Measurements from ENCODE around the gene CLIC1.

CLIC1 gene

GRCh38 chr6:31737991-31738979 lies 2.0 kb upstream of the CLIC1 start:
- DNase-seq = peak; percentile 62

DNA sequence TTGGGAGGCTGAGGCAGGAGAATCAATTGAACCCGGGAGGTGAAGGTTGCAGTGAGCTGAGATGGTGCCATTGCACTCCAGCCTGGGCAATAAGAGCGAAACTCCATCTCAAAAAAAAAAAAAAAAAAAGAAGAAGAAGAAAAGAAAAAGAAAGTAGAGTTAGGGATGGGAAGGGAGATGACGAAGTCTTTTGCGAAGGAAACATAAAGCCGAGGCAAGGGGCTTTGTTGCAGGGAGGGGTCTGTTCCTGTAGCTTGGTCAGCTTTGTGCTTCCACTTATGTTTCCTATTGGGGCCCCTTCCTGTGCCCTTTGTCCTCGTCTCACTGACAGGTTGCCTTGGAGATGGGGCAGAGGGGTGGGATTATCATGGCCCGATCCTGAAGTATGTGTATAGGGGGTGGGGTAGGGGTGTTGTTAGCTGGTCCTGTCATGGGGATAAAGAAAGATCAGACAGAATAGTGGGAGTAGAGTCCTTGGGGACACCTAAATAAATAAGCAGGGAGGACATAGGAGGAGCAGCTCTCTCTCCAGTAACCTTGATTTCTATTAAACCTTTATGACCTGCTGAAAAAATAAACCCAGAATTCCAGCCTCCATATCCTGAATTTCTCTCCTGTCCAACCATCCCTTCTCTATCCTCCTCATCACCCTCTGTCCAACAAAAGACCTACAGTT lies 1.1 kb upstream of the CLIC1 start:
- no peak for DNase-seq

DNA sequence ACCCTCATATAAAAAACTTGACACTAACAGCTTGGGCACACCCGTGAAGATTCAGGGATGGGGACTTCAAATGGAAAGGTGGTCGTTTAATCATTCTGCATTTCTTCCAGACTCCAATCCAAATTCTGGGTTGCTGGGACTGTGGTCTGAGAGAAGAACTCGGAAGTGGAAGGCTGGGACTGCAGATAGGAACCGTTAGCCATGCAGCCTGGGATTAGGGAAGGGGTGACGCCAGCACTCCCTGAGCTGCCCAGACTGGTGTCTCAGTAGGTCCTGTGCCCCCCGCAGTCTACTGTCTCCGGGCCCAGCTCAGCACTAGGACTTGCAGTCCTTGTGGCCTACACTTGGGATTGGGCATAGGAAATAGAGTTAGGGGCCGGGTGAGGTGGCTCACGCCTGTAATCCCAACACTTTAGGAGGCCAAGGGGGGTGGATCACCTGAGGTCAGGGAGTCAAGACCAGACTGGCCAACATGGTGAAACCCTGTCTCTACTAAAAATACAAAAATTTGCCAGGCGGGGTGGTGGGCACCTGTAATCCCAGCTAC lies 511 bp upstream of the CLIC1 start:
- DNase-seq = no peak

- DNase-seq = peak; percentile 52
Measured at GRCh38 chr6:31734821-31735406, 1.4 kb downstream of the CLIC1 start.

DNA sequence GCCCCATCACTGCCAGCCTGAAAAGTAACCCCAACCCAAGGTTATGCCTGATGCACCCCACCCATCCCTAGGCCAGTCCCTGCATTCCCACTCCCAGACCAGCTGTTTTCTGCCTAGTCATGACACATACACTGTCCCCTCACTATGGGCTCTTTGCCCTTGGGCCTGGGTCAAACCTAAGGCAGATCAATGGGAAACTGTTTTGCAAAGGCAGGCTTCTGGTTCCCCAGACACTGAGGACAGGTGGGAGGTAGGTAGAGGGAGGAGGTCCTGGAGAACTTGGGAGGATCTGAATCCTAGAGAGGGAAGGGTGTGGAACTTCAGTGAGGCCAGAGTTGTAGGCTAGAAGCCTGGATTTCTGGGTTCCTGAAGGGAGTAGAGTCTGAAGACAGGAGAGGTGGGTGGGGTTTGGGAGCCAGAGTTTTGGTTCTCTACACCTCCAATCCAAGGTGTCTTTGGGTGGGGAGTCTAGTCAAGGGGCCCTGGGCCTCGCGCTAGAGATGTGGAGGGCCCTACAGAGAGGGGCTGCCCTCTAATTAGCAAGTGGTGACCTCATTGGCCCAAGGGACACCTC lies 2.0 kb downstream of the CLIC1 start:
- DNase-seq = no peak

GRCh38 chr6:31733734-31734133 lies 2.6 kb downstream of the CLIC1 start:
- DNase-seq = no peak

DNA sequence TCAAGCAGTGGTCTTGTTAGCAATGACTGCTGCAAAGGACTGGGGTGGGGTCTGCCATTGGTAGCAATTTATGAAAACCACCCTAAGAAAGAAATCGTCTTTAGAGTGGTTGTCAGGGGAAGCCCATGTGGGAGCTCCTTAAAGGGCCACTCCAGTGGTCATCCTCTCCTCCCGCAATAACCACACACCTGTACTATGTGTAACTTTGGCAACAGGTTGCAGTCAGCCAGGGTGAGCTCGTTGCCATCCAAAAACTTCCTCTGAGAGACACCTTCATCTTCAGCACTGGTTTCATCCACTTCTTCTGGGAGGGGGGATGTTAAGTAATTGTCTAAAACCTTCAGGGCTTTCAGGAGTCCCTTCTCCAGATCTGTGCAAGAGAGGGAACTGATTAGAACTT lies 4.3 kb downstream of the CLIC1 start:
- no peak for DNase-seq

- DNase-seq = no peak
Measured at GRCh38 chr6:31730631-31731086, 5.7 kb downstream of the CLIC1 start.

GRCh38 chr6:31729979-31730630 lies 6.2 kb downstream of the CLIC1 start:
- peak; percentile 49 for DNase-seq

GRCh38 chr6:31729515-31729978 lies 6.8 kb downstream of the CLIC1 start:
- DNase-seq = peak; percentile 72

- DNase-seq = no peak
Measured at GRCh38 chr6:31728767-31729514, 7.4 kb downstream of the CLIC1 start, which contains the start of gene DDAH2. DDAH2 (minus strand) TSS chr6:31729299; CDS start chr6:31729161, 138 bp downstream.

DNA sequence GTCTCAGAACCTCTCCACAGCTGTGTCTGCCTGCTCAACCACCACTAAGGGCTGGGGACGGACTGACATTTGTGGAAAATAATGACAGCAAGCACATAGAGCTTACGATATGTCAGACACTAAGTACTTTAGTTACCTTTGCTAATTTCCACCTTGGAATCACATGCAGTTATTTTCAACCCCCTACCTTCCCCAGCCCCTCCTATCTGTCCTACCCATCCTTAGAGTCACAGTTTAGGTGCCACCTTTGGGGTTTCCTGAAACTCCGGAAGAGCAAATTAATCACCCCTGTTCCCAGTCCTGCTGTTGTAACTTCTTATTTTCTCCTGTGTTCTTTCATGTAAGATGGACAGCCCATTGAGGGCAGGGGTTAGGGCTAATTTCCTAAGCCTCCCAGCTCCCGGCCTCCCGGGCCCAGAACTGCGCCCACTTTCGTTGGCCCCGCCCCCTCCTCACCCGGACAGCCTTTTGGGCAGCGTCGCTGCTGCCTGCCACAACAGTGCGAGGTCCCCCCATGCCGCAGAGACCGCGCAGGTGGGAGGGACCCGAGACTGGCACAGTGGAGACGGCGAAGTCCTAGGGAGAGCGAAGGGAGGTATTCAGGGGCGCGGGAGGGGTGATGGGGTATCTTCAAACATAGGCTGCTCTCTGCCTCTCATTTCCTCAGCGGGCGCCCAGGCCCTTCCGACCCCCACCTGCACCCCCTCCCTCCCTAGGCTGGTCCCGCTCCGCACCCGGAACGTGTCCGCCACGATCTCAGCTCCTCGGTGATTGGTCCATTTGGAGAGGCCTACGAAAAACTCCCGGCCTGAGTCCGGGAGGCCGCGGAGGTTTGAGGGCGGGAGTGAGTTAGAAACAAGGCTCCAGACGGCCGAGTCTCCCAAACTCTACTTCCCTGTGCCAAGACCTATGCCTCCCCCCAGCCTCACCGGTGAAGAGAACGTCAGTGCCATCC lies 8.3 kb downstream of the CLIC1 start:
- DNase-seq = no peak

- DNase-seq = no peak
Measured at GRCh38 chr6:31727034-31727716, 9.2 kb downstream of the CLIC1 start.

DNA sequence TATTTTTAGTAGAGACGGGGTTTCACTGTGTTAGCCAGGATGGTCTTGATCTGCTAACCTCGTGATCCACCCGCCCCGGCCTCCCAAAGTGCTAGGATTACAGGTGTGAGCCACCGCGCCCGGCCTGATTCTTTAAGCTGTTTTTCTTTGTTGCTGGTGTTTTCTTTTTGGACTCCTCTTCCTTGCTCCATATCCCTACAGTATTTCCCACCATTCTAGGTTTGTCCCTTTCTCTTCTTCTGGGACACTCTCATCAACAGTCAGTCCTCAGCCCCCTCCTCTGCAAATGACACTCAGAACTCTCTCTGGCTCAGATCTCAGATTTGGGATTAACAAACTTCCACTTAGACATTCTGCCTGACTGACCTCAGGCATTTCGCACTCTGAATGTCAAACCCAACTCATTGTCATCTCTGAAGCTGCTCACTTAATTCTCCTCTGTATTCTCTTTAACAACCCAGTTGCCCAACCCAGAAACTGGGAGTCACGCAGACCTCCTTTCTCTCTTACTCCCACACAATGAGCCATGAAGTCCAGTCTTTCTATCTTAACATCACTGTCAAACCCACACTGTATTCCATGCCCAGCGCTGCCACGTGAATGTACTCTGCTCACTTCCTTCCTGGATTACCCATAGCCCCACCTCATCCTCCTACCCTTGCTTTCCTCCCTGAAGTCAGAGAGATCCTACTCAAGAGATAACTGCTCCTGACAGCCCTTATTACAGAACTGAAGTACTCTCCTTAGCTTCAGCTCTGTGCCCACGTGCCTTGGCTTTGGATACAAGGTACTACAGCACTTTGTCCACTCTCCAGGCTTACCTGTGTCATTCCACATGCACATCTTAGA lies 10.6 kb downstream of the CLIC1 start:
- DNase-seq = no peak

- DNase-seq = no peak
Measured at GRCh38 chr6:31723980-31724691, 12.2 kb downstream of the CLIC1 start.

GRCh38 chr6:31723245-31723979 lies 12.9 kb downstream of the CLIC1 start, which contains the start of gene MPIG6B:
MPIG6B (plus strand) TSS chr6:31723373; CDS start chr6:31723384, 11 bp downstream.
- no peak for DNase-seq

DNA sequence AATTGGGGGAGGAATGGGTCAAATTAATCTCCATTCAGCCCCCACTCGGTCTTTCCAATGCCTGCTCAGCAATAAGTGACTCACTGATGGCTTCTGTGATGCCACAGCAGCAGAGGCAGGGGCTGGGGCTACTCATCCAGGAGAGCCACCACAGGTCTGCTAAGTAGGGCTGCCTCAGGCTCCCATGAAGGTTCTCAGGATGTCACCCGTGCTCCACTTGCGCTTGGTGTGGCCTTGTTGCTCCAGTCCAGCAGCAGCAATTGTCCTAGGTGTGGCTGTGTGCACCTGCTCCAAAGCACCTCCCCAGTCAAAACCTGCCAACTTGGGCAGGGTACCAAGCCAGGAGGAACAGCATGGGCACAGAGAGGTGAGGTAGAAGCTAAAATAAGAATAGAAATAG lies 14.2 kb downstream of the CLIC1 start:
- DNase-seq = no peak

All from effector CD4-positive, alpha-beta T cell (primary cell).